ENCODE results near the gene CFAP221.

CFAP221 gene

GRCh38 chr2:119513832-119514231 lies 30.4 kb upstream of the CFAP221 start:
- no peak overlapping the region for H3K4me3 ChIP-seq (ENCODE audit: low read depth, low read length)
- DNase-seq (ENCODE audit: low read depth), result no peak
- in situ Hi-C loops (cut with HindIII; ENCODE audit: low sequenced_read_pairs), result no loop called here
- no peak for TF ChIP-seq CTCF (IDR thresholded peaks at IDR 0.05; ENCODE audit: low read depth, low read length, missing control alignments)

GRCh38 chr2:119516121-119516520 lies 28.1 kb upstream of the CFAP221 start:
- in situ Hi-C loops (cut with HindIII; ENCODE audit: low sequenced_read_pairs), result no loop called here
- no peak for DNase-seq (ENCODE audit: low read depth)
- H3K4me3 ChIP-seq (ENCODE audit: low read depth, low read length), result no peak overlapping the region
- TF ChIP-seq CTCF (IDR thresholded peaks at IDR 0.05; ENCODE audit: low read depth, low read length, missing control alignments), result no peak

- peak; percentile 67 for TF ChIP-seq CTCF (IDR thresholded peaks at IDR 0.05; ENCODE audit: low read depth, low read length, missing control alignments)
- no peak overlapping the region for H3K4me3 ChIP-seq (ENCODE audit: low read depth, low read length)
- DNase-seq (ENCODE audit: low read depth), result no peak
- in situ Hi-C loops (cut with HindIII; ENCODE audit: low sequenced_read_pairs), result no loop called here
Observed at GRCh38 chr2:119517433-119517832, 26.8 kb upstream of the CFAP221 start.

- TF ChIP-seq CTCF (IDR thresholded peaks at IDR 0.05; ENCODE audit: low read depth, low read length, missing control alignments), result no peak
- in situ Hi-C loops (cut with HindIII; ENCODE audit: low sequenced_read_pairs), result no loop called here
- H3K4me3 ChIP-seq (ENCODE audit: low read depth, low read length), result no peak overlapping the region
- no peak for DNase-seq (ENCODE audit: low read depth)
Observed at GRCh38 chr2:119518401-119519056, 25.7 kb upstream of the CFAP221 start.

- DNase-seq (ENCODE audit: low read depth), result no peak
- no peak for TF ChIP-seq CTCF (IDR thresholded peaks at IDR 0.05; ENCODE audit: low read depth, low read length, missing control alignments)
- no peak overlapping the region for H3K4me3 ChIP-seq (ENCODE audit: low read depth, low read length)
- in situ Hi-C loops (cut with HindIII; ENCODE audit: low sequenced_read_pairs), result no loop called here
Observed at GRCh38 chr2:119519057-119519408, 25.2 kb upstream of the CFAP221 start.

- no peak for DNase-seq (ENCODE audit: low read depth)
- in situ Hi-C loops (cut with HindIII; ENCODE audit: low sequenced_read_pairs), result no loop called here
- no peak overlapping the region for H3K4me3 ChIP-seq (ENCODE audit: low read depth, low read length)
- no peak for TF ChIP-seq CTCF (IDR thresholded peaks at IDR 0.05; ENCODE audit: low read depth, low read length, missing control alignments)
Observed at GRCh38 chr2:119520696-119521432, 23.4 kb upstream of the CFAP221 start.
